ENCODE measurements around the gene ZNF768.
"Not testable (repeated sequence)": the region's sequence is repeated elsewhere in the genome, so short reads cannot be mapped to it uniquely, and the experiment has no call there.

The ZNF768 gene

GRCh38 chr16:30532285-30533145, 6.1 kb upstream of the ZNF768 start:
- DNase-seq, result no peak

GRCh38 chr16:30530163-30531037, 4.0 kb upstream of the ZNF768 start:
- no peak for DNase-seq

DNA sequence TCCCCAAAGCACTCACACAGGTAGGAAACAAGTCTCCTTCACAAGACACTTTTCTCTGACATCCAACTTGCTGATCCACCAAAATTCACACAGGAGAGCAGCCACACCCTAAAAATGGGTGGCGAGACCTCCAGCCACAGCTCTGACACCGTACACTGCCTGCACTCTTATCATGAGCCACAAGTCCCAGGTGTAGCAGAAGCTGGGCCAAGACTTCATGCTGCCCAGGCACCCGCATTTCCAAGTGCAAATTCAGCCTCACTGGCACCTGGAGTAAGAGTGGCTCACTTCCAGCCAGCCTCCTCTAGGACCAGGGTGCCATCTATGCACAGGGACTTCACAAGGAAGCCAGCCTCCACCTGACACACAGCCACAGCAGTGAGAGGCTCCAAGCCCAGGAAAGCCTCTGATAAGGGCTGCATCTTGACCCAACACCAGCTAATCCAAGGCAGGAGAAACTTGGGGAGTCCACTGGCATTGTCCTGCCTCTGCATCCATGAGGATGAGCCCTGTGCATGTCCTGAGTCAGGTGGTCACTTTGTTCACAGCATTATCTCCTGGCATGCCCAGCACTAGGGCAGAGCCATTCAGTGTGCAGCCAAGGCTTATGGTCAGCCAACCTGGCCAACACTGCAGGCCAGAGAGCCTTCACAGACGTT, 2.6 kb upstream of the ZNF768 start:
- no peak for DNase-seq

GRCh38 chr16:30527635-30528178, 1.3 kb upstream of the ZNF768 start:
- no peak for DNase-seq

GRCh38 chr16:30526823-30527634, 663 bp upstream of the ZNF768 start:
- peak; percentile 98 for DNase-seq

- no peak for DNase-seq
Measured at GRCh38 chr16:30525844-30526136, 576 bp downstream of the ZNF768 start.

DNA sequence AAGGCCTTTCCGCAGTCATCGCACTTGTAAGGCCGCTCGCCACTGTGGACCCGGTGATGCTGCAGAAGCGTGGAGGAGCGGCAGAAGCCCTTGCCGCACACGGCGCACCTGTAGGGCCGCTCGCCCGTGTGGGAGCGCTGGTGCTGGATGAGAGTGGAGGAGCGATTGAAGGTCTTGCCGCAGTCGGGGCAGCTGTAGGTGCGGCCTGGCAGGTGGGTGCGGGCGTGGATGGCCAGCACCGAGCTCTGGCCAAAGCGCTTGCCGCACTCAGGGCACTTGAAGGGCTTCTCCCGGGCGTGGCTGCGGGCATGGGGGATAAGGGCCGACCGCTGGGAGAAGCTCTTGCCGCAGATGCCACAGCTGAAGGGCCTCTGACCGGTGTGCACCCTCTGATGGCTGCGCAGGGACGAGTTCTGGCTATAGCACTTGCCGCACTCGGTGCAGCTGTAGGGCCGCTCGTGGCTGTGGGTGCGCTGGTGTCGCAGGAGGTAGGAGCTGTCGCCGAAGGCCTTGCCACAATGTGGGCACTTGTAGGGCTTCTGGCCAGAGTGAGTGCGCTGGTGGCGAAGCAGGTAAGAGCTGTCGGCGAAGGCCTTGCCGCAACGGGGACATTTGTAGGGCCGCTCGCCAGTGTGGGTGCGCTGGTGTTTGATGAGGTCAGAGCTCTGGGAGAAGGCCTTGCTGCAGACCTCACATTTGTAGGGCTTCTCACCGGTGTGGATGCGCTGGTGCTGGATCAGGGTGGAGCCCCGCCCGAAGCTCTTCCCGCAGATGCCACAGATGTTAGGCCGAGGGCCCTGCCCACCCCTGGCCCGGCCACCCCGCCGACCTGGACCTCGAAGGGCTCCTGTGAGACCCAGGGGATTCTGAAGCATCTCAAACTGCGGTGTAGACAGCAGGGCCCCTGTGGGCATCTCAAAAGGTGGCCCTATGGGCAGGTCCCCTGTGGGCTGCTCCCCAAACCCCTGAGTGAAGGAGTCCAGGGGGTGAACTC, 1.5 kb downstream of the ZNF768 start:
- DNase-seq, result no peak

- no peak for DNase-seq
Measured at GRCh38 chr16:30523768-30524574, 2.4 kb downstream of the ZNF768 start.

GRCh38 chr16:30522702-30523463, 3.5 kb downstream of the ZNF768 start:
- not testable (repeated sequence) for DNase-seq

DNA sequence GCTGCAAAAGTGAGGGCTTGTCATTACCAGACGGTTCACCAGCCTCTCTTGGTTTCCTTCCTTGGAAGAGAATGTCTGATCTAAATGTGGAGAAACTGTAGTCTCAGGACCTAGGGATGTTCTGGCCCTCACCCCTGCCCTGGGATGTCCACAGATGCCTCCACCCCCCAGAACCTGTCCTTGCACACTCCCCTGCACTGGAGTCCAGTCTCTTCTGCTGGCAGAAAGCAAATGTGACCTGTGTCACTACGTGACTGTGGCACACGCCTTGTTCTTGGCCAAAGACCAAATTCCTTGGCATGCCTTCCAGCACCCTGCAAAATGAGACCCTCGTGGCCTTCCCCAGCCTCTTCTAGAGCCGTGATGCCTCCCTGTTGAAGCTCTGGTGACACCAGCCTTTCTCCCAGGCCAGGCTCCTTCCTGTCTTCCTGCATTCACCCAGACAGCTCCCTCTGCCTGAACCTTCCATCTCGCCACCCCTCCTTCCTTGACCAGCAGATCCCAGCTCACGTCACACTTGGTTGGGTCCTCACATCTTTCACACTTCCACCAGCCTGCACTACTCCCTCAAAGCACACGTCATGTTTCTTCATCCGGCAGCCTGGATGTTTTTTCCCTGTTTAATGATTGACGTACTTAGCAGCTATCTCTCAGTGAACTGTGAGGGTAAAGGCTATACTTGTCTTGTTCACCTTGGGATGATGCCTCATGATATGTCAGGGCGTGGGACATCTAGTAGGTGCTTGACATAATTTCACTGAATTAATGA, 4.3 kb downstream of the ZNF768 start:
- DNase-seq, result no peak

DNA sequence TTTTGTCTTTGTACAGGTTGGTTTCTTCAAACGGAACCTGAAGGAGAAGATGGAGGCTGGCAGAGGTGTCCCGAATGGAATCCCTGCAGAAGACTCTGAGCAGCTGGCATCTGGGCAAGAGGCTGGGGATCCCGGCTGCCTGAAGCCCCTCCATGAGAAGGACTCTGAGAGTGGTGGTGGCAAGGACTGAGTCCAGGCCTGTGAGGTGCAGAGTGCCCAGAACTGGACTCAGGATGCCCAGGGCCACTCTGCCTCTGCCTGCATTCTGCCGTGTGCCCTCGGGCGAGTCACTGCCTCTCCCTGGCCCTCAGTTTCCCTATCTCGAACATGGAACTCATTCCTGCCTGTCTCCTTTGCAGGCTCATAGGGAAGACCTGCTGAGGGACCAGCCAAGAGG, 4.9 kb downstream of the ZNF768 start:
- no peak for DNase-seq

- DNase-seq, result no peak
Measured at GRCh38 chr16:30519120-30520049, 7.0 kb downstream of the ZNF768 start.

GRCh38 chr16:30518552-30518951, 7.8 kb downstream of the ZNF768 start:
- DNase-seq, result no peak

- no peak for DNase-seq
Measured at GRCh38 chr16:30515275-30515674, 11.1 kb downstream of the ZNF768 start.

GRCh38 chr16:30511509-30511908, 14.9 kb downstream of the ZNF768 start:
- no peak for DNase-seq

GRCh38 chr16:30510376-30510938, 15.9 kb downstream of the ZNF768 start:
- no peak for DNase-seq

Data from NCI-H1092 (cell line).